HCEC 1CT (cell line): ENCODE measurements around the gene GINS1.

Source experiments
- DNase-seq: peaks from one replicate; pipeline ENCODE4 v3.0.0-alpha.2; 2017

The GINS1 gene

GRCh38 chr20:25496165-25496967, 88.9 kb downstream of the GINS1 start:
- no peak for DNase-seq

- peak; percentile 14 for DNase-seq
These were observed 89.5 kb downstream of the GINS1 start for GRCh38 chr20:25496968-25497401.

GRCh38 chr20:25497586-25498279, 90.3 kb downstream of the GINS1 start:
- DNase-seq, result no peak
